Measurements from ENCODE around the gene XRCC3.

DNA sequence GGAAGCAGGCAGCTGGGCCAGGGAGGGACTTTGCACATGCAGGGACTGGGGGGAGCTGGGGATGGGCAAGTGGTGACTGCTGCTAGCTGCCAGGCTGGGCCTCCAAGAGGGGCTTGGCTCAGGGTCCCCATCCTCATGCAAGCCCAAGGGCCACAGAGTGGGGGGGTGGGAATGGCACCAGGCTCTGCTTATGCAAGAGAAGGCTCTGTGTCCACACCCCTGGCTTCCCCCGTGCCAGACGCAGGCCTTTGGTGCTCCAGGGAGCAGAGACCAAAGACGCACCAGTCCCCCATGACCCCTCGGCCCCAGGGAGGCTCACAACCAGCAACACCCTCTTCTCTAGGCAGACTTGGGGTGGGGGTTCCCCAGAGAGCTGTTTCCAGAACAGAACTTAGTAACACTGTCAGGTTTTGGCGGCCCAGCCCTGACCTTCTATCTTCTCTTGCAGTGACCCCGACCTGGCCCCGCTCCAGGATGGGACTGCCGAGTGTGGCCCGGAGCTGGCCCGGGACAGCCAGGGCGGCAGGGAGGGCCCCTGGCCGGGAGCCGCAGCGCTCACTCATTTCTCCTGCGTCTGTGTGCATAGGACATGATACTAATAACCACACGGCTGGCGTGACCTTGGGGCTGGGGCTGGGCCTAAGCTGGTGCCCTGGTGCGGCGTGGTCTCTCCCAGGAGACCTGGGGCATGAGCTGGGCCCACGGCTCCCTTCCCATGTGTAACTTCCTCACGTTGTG, 14.3 kb downstream of the XRCC3 start:
- TF ChIP-seq, protein P1, sequence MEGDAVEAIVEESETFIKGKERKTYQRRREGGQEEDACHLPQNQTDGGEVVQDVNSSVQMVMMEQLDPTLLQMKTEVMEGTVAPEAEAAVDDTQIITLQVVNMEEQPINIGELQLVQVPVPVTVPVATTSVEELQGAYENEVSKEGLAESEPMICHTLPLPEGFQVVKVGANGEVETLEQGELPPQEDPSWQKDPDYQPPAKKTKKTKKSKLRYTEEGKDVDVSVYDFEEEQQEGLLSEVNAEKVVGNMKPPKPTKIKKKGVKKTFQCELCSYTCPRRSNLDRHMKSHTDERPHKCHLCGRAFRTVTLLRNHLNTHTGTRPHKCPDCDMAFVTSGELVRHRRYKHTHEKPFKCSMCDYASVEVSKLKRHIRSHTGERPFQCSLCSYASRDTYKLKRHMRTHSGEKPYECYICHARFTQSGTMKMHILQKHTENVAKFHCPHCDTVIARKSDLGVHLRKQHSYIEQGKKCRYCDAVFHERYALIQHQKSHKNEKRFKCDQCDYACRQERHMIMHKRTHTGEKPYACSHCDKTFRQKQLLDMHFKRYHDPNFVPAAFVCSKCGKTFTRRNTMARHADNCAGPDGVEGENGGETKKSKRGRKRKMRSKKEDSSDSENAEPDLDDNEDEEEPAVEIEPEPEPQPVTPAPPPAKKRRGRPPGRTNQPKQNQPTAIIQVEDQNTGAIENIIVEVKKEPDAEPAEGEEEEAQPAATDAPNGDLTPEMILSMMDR (IDR thresholded peaks at IDR 0.05) = no peak
- no peak for TF ChIP-seq POLR2A (IDR thresholded peaks at IDR 0.05)
